Liver (tissue), 9 donors: ENCODE measurements around the gene NF2. TPM values are rescaled to one million over a fixed set of nuclear protein-coding genes. Genes with fewer than 3 reads are reported as not detected.
A peak's percentile ranks its signal among the peaks of the same experiment; 100 is the strongest.

ENCODE experiments used
- DNase-seq: peaks from one replicate; pipeline ENCODE4 v3.0.0-alpha.2; 2017; ENCODE audit warnings: low spot score
- H3K27ac ChIP-seq, 2 donors: one replicate each; pipeline ENCODE4 v1.7.0; 2013; ENCODE audit warnings: inconsistent platforms in 2 of 2, low read length in 2 of 2, control low read depth in 1 of 2, low read depth in 1 of 2, mild to moderate bottlenecking in 1 of 2
- H3K27me3 ChIP-seq, 4 donors: one replicate each; pipeline versions ENCODE4 v1.6.1 to v1.7.0; 2013; ENCODE audit warnings: low read length in 3 of 4, inconsistent platforms in 1 of 4, mild to moderate bottlenecking in 1 of 4, moderate library complexity in 1 of 4; ENCODE audit not compliant: control insufficient read depth in 4 of 4, insufficient read depth in 4 of 4
- H3K36me3 ChIP-seq, 4 donors: one replicate each; pipeline versions ENCODE4 v1.6.1 to v1.7.0; 2013; ENCODE audit warnings: low read length in 3 of 4, mild to moderate bottlenecking in 3 of 4, low read depth in 1 of 4, moderate library complexity in 1 of 4; ENCODE audit not compliant: control insufficient read depth in 4 of 4, insufficient read depth in 3 of 4
- H3K4me1 ChIP-seq, 4 donors: one replicate each; pipeline versions ENCODE4 v1.6.1 to v1.7.0; 2013; ENCODE audit warnings: low read length in 3 of 4, mild to moderate bottlenecking in 3 of 4, moderate library complexity in 1 of 4; ENCODE audit not compliant: control insufficient read depth in 4 of 4, insufficient read depth in 4 of 4
- H3K4me3 ChIP-seq, 3 donors: one replicate each; pipeline versions ENCODE4 v1.6.1 to v1.7.0; 2013; ENCODE audit warnings: low read length in 3 of 3, control low read depth in 1 of 3, low read depth in 1 of 3, mild to moderate bottlenecking in 1 of 3
- H3K9ac ChIP-seq, 2 donors: one replicate each; pipeline ENCODE4 v1.7.0; 2013; ENCODE audit warnings: low read length in 2 of 2, mild to moderate bottlenecking in 2 of 2, moderate library complexity in 2 of 2, control low read depth in 1 of 2, low read depth in 1 of 2
- H3K9me3 ChIP-seq, 4 donors: one replicate each; pipeline versions ENCODE4 v1.6.1 to v1.7.0; 2013; ENCODE audit warnings: low read length in 3 of 4; ENCODE audit not compliant: control insufficient read depth in 4 of 4
- ATF3 ChIP-seq: IDR thresholded peaks from 2 replicates; pipeline ENCODE4 v1.6.1; 2016; ENCODE audit warnings: antibody characterized with exemption
- CTCF ChIP-seq: fragments of 150-350 bp; IDR thresholded peaks from 2 replicates; pipeline ENCODE4 v1.5.1; 2017; ENCODE audit warnings: improper control_type of control experiment, low read depth, low read length; ENCODE audit not compliant: missing input control
- EGR1 ChIP-seq, 2 donors: IDR thresholded peaks; 2 replicates each; pipeline ENCODE4 v1.6.1; 2016 to 2018; ENCODE audit warnings: antibody characterized with exemption in 2 of 2, low read depth in 2 of 2
- FOXA1 ChIP-seq: IDR thresholded peaks from 2 replicates; pipeline ENCODE4 v1.6.1; 2016; ENCODE audit warnings: antibody characterized with exemption
- FOXA2 ChIP-seq: IDR thresholded peaks from 2 replicates; pipeline ENCODE4 v1.6.1; 2016; ENCODE audit warnings: antibody characterized with exemption
- GABPA ChIP-seq, 2 donors: IDR thresholded peaks in 1 of 2; conservative IDR thresholded peaks in 1 of 2; 2 replicates each; pipeline ENCODE4 v1.6.1; 2016; ENCODE audit warnings: antibody characterized with exemption in 2 of 2, mild to moderate bottlenecking in 1 of 2, moderate library complexity in 1 of 2
- HNF4A ChIP-seq, 2 donors: conservative IDR thresholded peaks; 2 replicates each; pipeline ENCODE4 v1.6.1; 2016; ENCODE audit warnings: antibody characterized with exemption in 2 of 2, mild to moderate bottlenecking in 2 of 2
- HNF4G ChIP-seq: IDR thresholded peaks from 2 replicates; pipeline ENCODE4 v1.6.1; 2016; ENCODE audit warnings: antibody characterized with exemption
- JUND ChIP-seq, 2 donors: IDR thresholded peaks; 2 replicates each; pipeline ENCODE4 v1.6.1; 2016; ENCODE audit warnings: antibody characterized with exemption in 2 of 2
- MAX ChIP-seq: IDR thresholded peaks from 2 replicates; pipeline ENCODE4 v1.6.1; 2016; ENCODE audit warnings: antibody characterized with exemption
- NR2F2 ChIP-seq: IDR thresholded peaks from 2 replicates; pipeline ENCODE4 v1.6.1; 2016; ENCODE audit warnings: antibody characterized with exemption
- RAD21 ChIP-seq, 2 donors: IDR thresholded peaks; 2 replicates each; pipeline ENCODE4 v1.6.1; 2016; ENCODE audit warnings: antibody characterized with exemption in 2 of 2, mild to moderate bottlenecking in 2 of 2
- REST ChIP-seq: IDR thresholded peaks from 2 replicates; pipeline ENCODE4 v1.6.1; 2016; ENCODE audit warnings: antibody characterized with exemption, mild to moderate bottlenecking
- RXRA ChIP-seq, 2 donors: IDR thresholded peaks; 2 replicates each; pipeline ENCODE4 v1.6.1; 2017 to 2018; ENCODE audit warnings: antibody characterized with exemption in 2 of 2, mild to moderate bottlenecking in 1 of 2
- SP1 ChIP-seq: IDR thresholded peaks from 2 replicates; pipeline ENCODE4 v1.6.1; 2018; ENCODE audit warnings: antibody characterized with exemption, mild to moderate bottlenecking
- TAF1 ChIP-seq: conservative IDR thresholded peaks from 2 replicates; pipeline ENCODE4 v1.6.1; 2016; ENCODE audit warnings: antibody characterized with exemption, mild to moderate bottlenecking
- YY1 ChIP-seq: IDR thresholded peaks from 2 replicates; pipeline ENCODE4 v1.6.1; 2016; ENCODE audit warnings: antibody characterized with exemption, mild to moderate bottlenecking
- ZBTB33 ChIP-seq: IDR thresholded peaks from 2 replicates; pipeline ENCODE4 v1.6.1; 2016; ENCODE audit warnings: antibody characterized with exemption
- WGBS: extraction: QIAGEN DNeasy Blood & Tissue Kit; methylation state at CpG from one replicate; pipeline ENCODE4 v1.1.7; 2013; 5-methylcytosine and 5-hydroxymethylcytosine counted together
- polyA plus RNA-seq, 2 donors: library from polyadenylated mRNA; stranded (reverse) in 1 of 2; unstranded in 1 of 2; fragments of 200-250 nt in 1 of 2; fragments of >200 nt in 1 of 2; fragmentation: Nextera tagmentation in 1 of 2; extraction: Ambion mirVana in 1 of 2; gene quantifications; one replicate each; pipeline versions ENCODE4 v1.2.1 to v1.2.3, GENCODE V29; 2013 to 2015
- total RNA-seq, 2 donors: library from RNA; depleted of rRNA; stranded (reverse); fragments of >200 nt; gene quantifications; one replicate each; pipeline ENCODE4 v1.2.3, GENCODE V29; 2014
- donor health status: healthy.
- donor health status: healthy.
- donor health status: healthy.
- donor health status: healthy.
- donor health status: healthy.

The NF2 gene
- total and polyA plus RNA-seq, 4 donors: 6.2 to 25.2 (median 11.2) TPM

GRCh38 chr22:29623553-29624169 is 20.2 kb downstream of the NF2 start:
- no peak for DNase-seq
- Histone ChIP-seq H3K36me3 (no peaks in the 10 kb centered on the region), H3K4me3 (no peak overlapping the region), H3K4me1 (peaks cover 0 to 10% (median 2%) of the 10 kb centered on the region in 4 donors), H3K27ac (no peak overlapping the region), H3K27me3 (no peaks in the 10 kb centered on the region), H3K9me3 (no peaks in the 10 kb centered on the region), H3K9ac (no peak overlapping the region)
- WGBS: 71% methylated on average over 6 of the region's 6 CpGs
- no peak for TF ChIP-seq RXRA (IDR thresholded peaks at IDR 0.05)
- no peak for TF ChIP-seq JUND (IDR thresholded peaks at IDR 0.05)
- TF ChIP-seq FOXA2: no peak

GRCh38 chr22:29625090-29625825 is 21.8 kb downstream of the NF2 start:
- DNase-seq: peak; percentile 45
- H3K4me1 ChIP-seq: peaks cover 0 to 10% (median 2%) of the 10 kb centered on the region in 4 donors
- no peak overlapping the region for H3K4me3 ChIP-seq
- no peak overlapping the region for H3K9ac ChIP-seq
- no peaks in the 10 kb centered on the region for H3K27me3 ChIP-seq
- 79% methylated on average over 12 of the region's 12 CpGs for WGBS
- H3K9me3 ChIP-seq: no peaks in the 10 kb centered on the region
- H3K27ac ChIP-seq: no peak overlapping the region
- H3K36me3 ChIP-seq: no peaks in the 10 kb centered on the region
- TF ChIP-seq REST: no peak
- TF ChIP-seq CTCF: peak; percentile 89
- no peak for TF ChIP-seq JUND (IDR thresholded peaks at IDR 0.05)
- no peak for TF ChIP-seq MAX
- TF ChIP-seq EGR1 (IDR thresholded peaks at IDR 0.05; ENCODE audit: low read depth in 2 of 2): no peak
- no peak for TF ChIP-seq ATF3
- no peak for TF ChIP-seq SP1
- TF ChIP-seq FOXA1: peak; percentile 79
- no peak for TF ChIP-seq ZBTB33
- peak; percentile 50 for TF ChIP-seq YY1
- TF ChIP-seq FOXA2: peak; percentile 94
- no peak for TF ChIP-seq NR2F2
- no peak for TF ChIP-seq GABPA (IDR thresholded peaks at IDR 0.05 in 1 of 2, conservative IDR thresholded peaks at IDR 0.05 in 1 of 2)
- peak; percentile 82 to 84 for TF ChIP-seq RAD21 (IDR thresholded peaks at IDR 0.05)
- TF ChIP-seq TAF1: no peak
- TF ChIP-seq HNF4G: no peak
- peak; percentile 24 for TF ChIP-seq RXRA (IDR thresholded peaks at IDR 0.05)
- TF ChIP-seq HNF4A (conservative IDR thresholded peaks at IDR 0.05): peak in 1 of 2 donors; percentile 9
